OCI-LY1 (cell line): ENCODE measurements around the gene BCR.

Experiments
- EZH2 ChIP-seq: fragments of 200-600 bp; sonication (generic), shearing (Covaris generic); IDR thresholded peaks from 2 replicates; pipeline ENCODE4 v1.8.0; 2017; ENCODE audit warnings: borderline replicate concordance, mixed run types, mild to moderate bottlenecking, antibody characterized with exemption, low read length, moderate library complexity, mixed read lengths
- TF ChIP-seq, protein P1 (sequence below): fragments of 200-600 bp; sonication (generic), shearing (Covaris generic); IDR thresholded peaks from 2 replicates; pipeline ENCODE4 v1.5.1; 2017; ENCODE audit warnings: mild to moderate bottlenecking, antibody characterized with exemption, low read length, moderate library complexity, mixed read lengths

DNA sequence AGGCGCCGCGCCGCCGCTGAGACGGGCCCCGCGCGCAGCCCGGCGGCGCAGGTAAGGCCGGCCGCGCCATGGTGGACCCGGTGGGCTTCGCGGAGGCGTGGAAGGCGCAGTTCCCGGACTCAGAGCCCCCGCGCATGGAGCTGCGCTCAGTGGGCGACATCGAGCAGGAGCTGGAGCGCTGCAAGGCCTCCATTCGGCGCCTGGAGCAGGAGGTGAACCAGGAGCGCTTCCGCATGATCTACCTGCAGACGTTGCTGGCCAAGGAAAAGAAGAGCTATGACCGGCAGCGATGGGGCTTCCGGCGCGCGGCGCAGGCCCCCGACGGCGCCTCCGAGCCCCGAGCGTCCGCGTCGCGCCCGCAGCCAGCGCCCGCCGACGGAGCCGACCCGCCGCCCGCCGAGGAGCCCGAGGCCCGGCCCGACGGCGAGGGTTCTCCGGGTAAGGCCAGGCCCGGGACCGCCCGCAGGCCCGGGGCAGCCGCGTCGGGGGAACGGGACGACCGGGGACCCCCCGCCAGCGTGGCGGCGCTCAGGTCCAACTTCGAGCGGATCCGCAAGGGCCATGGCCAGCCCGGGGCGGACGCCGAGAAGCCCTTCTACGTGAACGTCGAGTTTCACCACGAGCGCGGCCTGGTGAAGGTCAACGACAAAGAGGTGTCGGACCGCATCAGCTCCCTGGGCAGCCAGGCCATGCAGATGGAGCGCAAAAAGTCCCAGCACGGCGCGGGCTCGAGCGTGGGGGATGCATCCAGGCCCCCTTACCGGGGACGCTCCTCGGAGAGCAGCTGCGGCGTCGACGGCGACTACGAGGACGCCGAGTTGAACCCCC is 798 bp downstream of the BCR start:
- TF ChIP-seq, protein P1, sequence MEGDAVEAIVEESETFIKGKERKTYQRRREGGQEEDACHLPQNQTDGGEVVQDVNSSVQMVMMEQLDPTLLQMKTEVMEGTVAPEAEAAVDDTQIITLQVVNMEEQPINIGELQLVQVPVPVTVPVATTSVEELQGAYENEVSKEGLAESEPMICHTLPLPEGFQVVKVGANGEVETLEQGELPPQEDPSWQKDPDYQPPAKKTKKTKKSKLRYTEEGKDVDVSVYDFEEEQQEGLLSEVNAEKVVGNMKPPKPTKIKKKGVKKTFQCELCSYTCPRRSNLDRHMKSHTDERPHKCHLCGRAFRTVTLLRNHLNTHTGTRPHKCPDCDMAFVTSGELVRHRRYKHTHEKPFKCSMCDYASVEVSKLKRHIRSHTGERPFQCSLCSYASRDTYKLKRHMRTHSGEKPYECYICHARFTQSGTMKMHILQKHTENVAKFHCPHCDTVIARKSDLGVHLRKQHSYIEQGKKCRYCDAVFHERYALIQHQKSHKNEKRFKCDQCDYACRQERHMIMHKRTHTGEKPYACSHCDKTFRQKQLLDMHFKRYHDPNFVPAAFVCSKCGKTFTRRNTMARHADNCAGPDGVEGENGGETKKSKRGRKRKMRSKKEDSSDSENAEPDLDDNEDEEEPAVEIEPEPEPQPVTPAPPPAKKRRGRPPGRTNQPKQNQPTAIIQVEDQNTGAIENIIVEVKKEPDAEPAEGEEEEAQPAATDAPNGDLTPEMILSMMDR = no peak
- no peak for TF ChIP-seq EZH2
